Central memory CD4-positive, alpha-beta T cell (primary cell): ENCODE results near the gene SLC2A10.

Experiments used
- DNase-seq: peaks from one replicate; pipeline ENCODE4 v3.0.0; 2022

The SLC2A10 gene

DNA sequence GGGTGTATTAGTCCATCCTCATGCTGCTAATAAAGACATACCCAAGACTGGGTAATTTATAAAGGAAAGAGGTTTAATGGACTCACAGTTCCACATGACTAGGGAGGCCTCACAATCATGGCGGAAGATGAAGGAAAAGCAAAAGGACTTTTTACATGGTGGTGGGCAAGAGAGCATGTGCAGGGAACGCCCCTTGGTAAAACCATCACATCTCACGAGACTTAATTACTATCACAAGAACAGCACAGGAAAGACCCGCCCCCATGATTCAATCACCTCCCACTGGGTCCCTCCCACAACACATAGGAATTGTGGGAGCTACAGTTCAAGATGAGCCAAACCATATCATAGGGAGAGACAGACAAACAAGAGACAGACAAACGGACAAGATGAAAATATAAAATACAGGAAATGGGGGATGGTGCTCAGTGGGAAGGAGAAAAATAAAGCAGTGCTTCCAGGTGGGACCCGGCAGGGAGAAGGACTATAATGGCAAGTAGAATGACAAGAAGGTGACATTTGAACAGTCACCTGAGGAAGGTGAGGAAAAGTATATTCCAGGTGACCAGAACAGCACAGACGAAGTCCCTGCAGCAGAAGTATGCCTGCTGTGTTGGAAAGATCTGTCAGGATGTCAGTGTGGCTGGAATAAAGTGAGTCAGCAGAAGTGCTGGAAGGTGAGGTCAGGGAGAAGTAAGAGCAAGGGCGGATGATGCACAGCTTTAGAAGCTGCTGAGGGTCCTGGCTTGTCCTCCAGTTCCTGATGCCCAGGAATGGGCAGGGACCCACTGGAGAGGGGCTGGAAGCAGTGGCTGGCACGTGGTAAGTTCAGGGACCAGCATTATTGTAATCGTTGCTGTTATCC is 61.1 kb downstream of the SLC2A10 start:
- no peak for DNase-seq

GRCh38 chr20:46771195-46771588 is 61.7 kb downstream of the SLC2A10 start:
- no peak for DNase-seq

- DNase-seq: no peak
These were observed 63.5 kb downstream of the SLC2A10 start for GRCh38 chr20:46772901-46773300.

DNA sequence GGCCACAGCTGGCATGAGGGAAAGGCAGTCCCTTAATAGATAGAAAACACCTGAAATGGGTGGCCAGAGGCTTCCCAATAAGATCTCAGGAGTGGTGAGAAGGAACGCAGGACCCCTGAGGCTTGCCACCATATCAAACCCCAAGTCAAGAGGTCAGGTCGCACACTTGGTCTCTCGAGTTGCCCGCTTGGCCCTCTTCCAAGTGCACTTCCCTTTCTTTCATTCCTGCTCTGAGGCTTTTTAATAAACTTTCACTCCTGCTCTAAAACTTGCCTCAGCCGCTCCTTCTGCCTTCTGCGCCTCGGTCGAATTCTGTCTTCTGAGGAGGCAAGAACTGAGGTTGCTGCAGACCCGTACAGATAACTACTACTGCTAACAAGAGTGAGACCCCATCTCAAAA is 64.2 kb downstream of the SLC2A10 start:
- no peak for DNase-seq

GRCh38 chr20:46774236-46774635 is 64.8 kb downstream of the SLC2A10 start:
- DNase-seq: no peak

GRCh38 chr20:46774943-46775560 is 65.6 kb downstream of the SLC2A10 start:
- no peak for DNase-seq

- DNase-seq: no peak
These were observed 66.4 kb downstream of the SLC2A10 start for GRCh38 chr20:46775806-46776205.

DNA sequence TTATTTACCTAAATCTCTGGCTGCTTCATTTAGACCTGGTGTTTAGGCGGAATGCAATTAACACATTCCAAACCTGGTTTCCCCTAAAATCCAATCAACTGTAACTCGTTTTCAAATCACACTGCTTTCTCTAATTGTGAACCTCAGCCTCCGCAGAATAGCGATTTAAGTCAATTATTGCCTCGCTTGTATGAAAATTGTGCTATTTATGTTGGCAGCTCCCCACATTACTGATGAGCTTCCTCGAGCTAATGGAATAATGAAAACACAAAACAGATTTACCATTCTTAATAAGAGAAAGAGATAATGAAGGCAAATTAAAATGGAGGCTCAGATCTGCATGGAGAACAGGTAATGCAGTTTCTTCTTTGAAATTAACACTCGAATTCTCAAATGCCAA is 67.9 kb downstream of the SLC2A10 start:
- no peak for DNase-seq

DNA sequence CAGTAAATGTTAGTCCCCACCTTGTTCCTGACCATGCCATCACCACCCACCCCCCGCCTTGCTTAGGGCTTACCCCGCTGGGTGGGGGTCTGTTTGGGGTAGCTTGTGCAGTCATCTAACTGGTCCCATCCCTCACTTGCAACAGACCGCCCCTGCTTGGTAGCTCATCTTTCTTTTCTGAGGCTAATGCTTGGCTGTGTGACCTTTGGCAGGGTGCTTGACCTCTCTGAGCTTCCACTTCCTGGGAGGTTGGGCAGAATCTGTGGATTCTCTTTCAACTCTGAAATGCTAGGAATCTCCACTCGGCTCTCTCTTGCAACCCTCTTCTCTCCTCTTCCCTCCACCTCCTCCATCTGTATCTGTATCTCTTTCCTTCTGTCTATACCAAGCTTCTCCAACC is 70.4 kb downstream of the SLC2A10 start:
- DNase-seq: no peak

GRCh38 chr20:46784436-46785127 is 75.1 kb downstream of the SLC2A10 start:
- no peak for DNase-seq
